Gastrocnemius medialis (tissue), 4 donors: ENCODE data around the gene SUN1. TPM values are rescaled to one million over a fixed set of nuclear protein-coding genes. Genes with fewer than 3 reads are reported as not detected.

ENCODE experiments used
- ATAC-seq, 2 donors: fragments of 150-250 bp; one replicate each; pipeline ENCODE4 v1.9.1; 2016
- DNase-seq, 2 donors: peaks; one replicate each; pipeline ENCODE4 v3.0.0-alpha.2; 2019
- H3K27ac ChIP-seq, 4 donors: fragments of 200-600 bp; sonication (generic); 1 replicate in 1 of 4; 2 replicates in 3 of 4; pipeline ENCODE4 v1.5.1; 2016 to 2018; ENCODE audit warnings: mild to moderate bottlenecking in 2 of 4, moderate library complexity in 1 of 4
- H3K27me3 ChIP-seq, 3 donors: fragments of 200-600 bp; sonication (generic) in 2 of 3; 1 replicate in 1 of 3; 2 replicates in 2 of 3; pipeline versions ENCODE4 v1.5.1 to v1.6.0; 2016 to 2019; ENCODE audit warnings: mild to moderate bottlenecking in 1 of 3, moderate library complexity in 1 of 3
- H3K36me3 ChIP-seq, 2 donors: fragments of 200-600 bp; sonication (generic) in 1 of 2; one replicate each; pipeline ENCODE4 v1.5.1; 2017 to 2018
- H3K4me1 ChIP-seq, 2 donors: fragments of 200-600 bp; sonication (generic) in 1 of 2; one replicate each; pipeline ENCODE4 v1.5.1; 2016 to 2017; ENCODE audit warnings: mild to moderate bottlenecking in 2 of 2
- H3K4me3 ChIP-seq, 4 donors: fragments of 200-600 bp; sonication (generic) in 3 of 4; 1 replicate in 1 of 4; 2 replicates in 3 of 4; pipeline ENCODE4 v1.5.1; 2016 to 2019; ENCODE audit warnings: mild to moderate bottlenecking in 2 of 4
- H3K9me3 ChIP-seq, 3 donors: fragments of 200-600 bp; sonication (generic) in 2 of 3; 1 replicate in 1 of 3; 2 replicates in 2 of 3; pipeline ENCODE4 v1.5.1; 2016 to 2019
- CTCF ChIP-seq, 5 experiments: fragments of 450-650 bp in 3 of 5; fragments of 200-600 bp in 2 of 5; sonication (generic) in 2 of 5; IDR thresholded peaks in 4 of 5; conservative IDR thresholded peaks in 1 of 5; 1 replicate in 4 of 5; 2 replicates in 1 of 5; pipeline ENCODE4 v1.5.1; 2016 to 2019; ENCODE audit warnings: antibody characterized with exemption in 5 of 5, mild to moderate bottlenecking in 3 of 5, moderate library complexity in 3 of 5
- POLR2A ChIP-seq, 2 donors: fragments of 450-650 bp; IDR thresholded peaks; one replicate each; pipeline ENCODE4 v1.6.1; 2017; ENCODE audit warnings: antibody characterized with exemption in 2 of 2, mild to moderate bottlenecking in 2 of 2, moderate library complexity in 2 of 2
- in situ Hi-C, 4 donors: fragments of 200-750 bp; cut with MboI; loops; one replicate each; pipeline versions ENCODE4 v1.15.0 to v1.8.0; 2017; ENCODE audit warnings: low sequenced_read_pairs in 4 of 4
- intact Hi-C: fragments of 100-400 bp; cut with DNase I; formaldehyde crosslinking; loops from one replicate; pipeline ENCODE4 v1.15.1; 2023; ENCODE audit warnings: low total_unique reads
- total RNA-seq, 4 donors: library from RNA; depleted of rRNA; stranded (reverse); fragments of >200 nt; gene quantifications; one replicate each; pipeline versions ENCODE4 v1.1.0 to v1.2.3, GENCODE V29; 2016

SUN1 gene
- total RNA-seq, 4 donors from 2014 or later, result 112 to 154 (median 132) TPM

GRCh38 chr7:837001-837400 is 4.7 kb downstream of the SUN1 start:
- DNase-seq (no peak), ATAC-seq (no peak)
- H3K9me3 ChIP-seq, result no peaks in the 10 kb centered on the region
- peaks cover 0 to 19% of the 10 kb centered on the region in 2 donors for H3K36me3 ChIP-seq
- H3K27ac ChIP-seq, result peak overlapping the region; percentile 91 to 96 (median 94)
- no peak overlapping the region for H3K4me3 ChIP-seq
- in situ Hi-C loops, result no loop called here
- H3K27me3 ChIP-seq, result no peaks in the 10 kb centered on the region
- H3K4me1 ChIP-seq, result peaks cover 55 to 57% of the 10 kb centered on the region in 2 donors
- intact Hi-C loops, result no loop called here
- no peak for TF ChIP-seq POLR2A (IDR thresholded peaks at IDR 0.05)
- TF ChIP-seq CTCF (IDR thresholded peaks at IDR 0.05 in 4 of 5, conservative IDR thresholded peaks at IDR 0.05 in 1 of 5), result no peak

GRCh38 chr7:840001-840600 is 7.8 kb downstream of the SUN1 start:
- Histone ChIP-seq H3K4me3 (no peak overlapping the region), H3K4me1 (peaks cover 33 to 37% of the 10 kb centered on the region in 2 donors), H3K27ac (no peak overlapping the region), H3K36me3 (peaks cover 0 to 50% of the 10 kb centered on the region in 2 donors), H3K9me3 (no peaks in the 10 kb centered on the region), H3K27me3 (no peaks in the 10 kb centered on the region)
- TF ChIP-seq POLR2A (IDR thresholded peaks at IDR 0.05) (no peak), CTCF (IDR thresholded peaks at IDR 0.05 in 4 of 5, conservative IDR thresholded peaks at IDR 0.05 in 1 of 5) (no peak)
- in situ Hi-C loops, result no loop called here
- intact Hi-C loops, result no loop called here
- ATAC-seq, result no peak
- DNase-seq, result no peak

- peaks cover 0 to 62% of the 10 kb centered on the region in 2 donors for H3K36me3 ChIP-seq
- intact Hi-C loops (no loop called here), in situ Hi-C loops (no loop called here)
- H3K4me1 ChIP-seq, result peaks cover 14 to 19% of the 10 kb centered on the region in 2 donors
- no peaks in the 10 kb centered on the region for H3K9me3 ChIP-seq
- DNase-seq, result no peak
- H3K27ac ChIP-seq, result peak overlapping the region in 2 of 4 donors; percentile 25 to 28
- H3K4me3 ChIP-seq, result no peak overlapping the region
- no peaks in the 10 kb centered on the region for H3K27me3 ChIP-seq
- TF ChIP-seq POLR2A (IDR thresholded peaks at IDR 0.05), result no peak
- TF ChIP-seq CTCF (IDR thresholded peaks at IDR 0.05 in 4 of 5, conservative IDR thresholded peaks at IDR 0.05 in 1 of 5), result no peak
- ATAC-seq, result no peak
These were observed 9.7 kb downstream of the SUN1 start for GRCh38 chr7:841943-842342.

GRCh38 chr7:842431-843031 is 10.3 kb downstream of the SUN1 start:
- peaks cover 9 to 14% of the 10 kb centered on the region in 2 donors for H3K4me1 ChIP-seq
- ATAC-seq (no peak), DNase-seq (no peak)
- TF ChIP-seq CTCF (IDR thresholded peaks at IDR 0.05 in 4 of 5, conservative IDR thresholded peaks at IDR 0.05 in 1 of 5) (no peak), POLR2A (IDR thresholded peaks at IDR 0.05) (no peak)
- no peak overlapping the region for H3K4me3 ChIP-seq
- intact Hi-C loops (no loop called here), in situ Hi-C loops (no loop called here)
- no peaks in the 10 kb centered on the region for H3K9me3 ChIP-seq
- H3K36me3 ChIP-seq, result peaks cover 0 to 62% of the 10 kb centered on the region in 2 donors
- H3K27me3 ChIP-seq, result no peaks in the 10 kb centered on the region
- H3K27ac ChIP-seq, result peak overlapping the region in 1 of 4 donors; percentile 28
